ENCODE data around the gene SREBF1.

The SREBF1 gene

GRCh38 chr17:17824783-17825614, 11.8 kb downstream of the SREBF1 start:
- no peak for DNase-seq (ENCODE audit: low read depth in 3 of 3)

- no peak for DNase-seq (ENCODE audit: low read depth in 3 of 3)
Observed at GRCh38 chr17:17824119-17824782, 12.5 kb downstream of the SREBF1 start.

- DNase-seq (ENCODE audit: low read depth in 3 of 3), result peak; percentile 50 to 69 (median 57)
Observed at GRCh38 chr17:17823433-17824118, 13.2 kb downstream of the SREBF1 start.

- DNase-seq (ENCODE audit: low read depth in 3 of 3), result no peak
Observed at GRCh38 chr17:17822616-17823015, 14.2 kb downstream of the SREBF1 start.

- no peak for DNase-seq (ENCODE audit: low read depth in 3 of 3)
Observed at GRCh38 chr17:17822189-17822588, 14.6 kb downstream of the SREBF1 start.

GRCh38 chr17:17820463-17821158, 16.2 kb downstream of the SREBF1 start:
- DNase-seq (ENCODE audit: low read depth in 3 of 3), result no peak

GRCh38 chr17:17820046-17820445, 16.7 kb downstream of the SREBF1 start:
- DNase-seq (ENCODE audit: low read depth in 3 of 3), result no peak

- peak; percentile 57 to 73 (median 70) for DNase-seq (ENCODE audit: low read depth in 3 of 3)
Observed at GRCh38 chr17:17819561-17819995, 17.2 kb downstream of the SREBF1 start.

- DNase-seq (ENCODE audit: low read depth in 3 of 3), result no peak
Observed at GRCh38 chr17:17819111-17819510, 17.7 kb downstream of the SREBF1 start.

GRCh38 chr17:17818088-17818526, 18.7 kb downstream of the SREBF1 start:
- no peak for DNase-seq (ENCODE audit: low read depth in 3 of 3)

GRCh38 chr17:17817552-17817947, 19.2 kb downstream of the SREBF1 start:
- no peak for DNase-seq (ENCODE audit: low read depth in 3 of 3)

- no peak for DNase-seq (ENCODE audit: low read depth in 3 of 3)
Observed at GRCh38 chr17:17816831-17817551, 19.8 kb downstream of the SREBF1 start.

- no peak for DNase-seq (ENCODE audit: low read depth in 3 of 3)
Observed at GRCh38 chr17:17816240-17816814, 20.5 kb downstream of the SREBF1 start.

- no peak for DNase-seq (ENCODE audit: low read depth in 3 of 3)
Observed at GRCh38 chr17:17815436-17816200, 21.2 kb downstream of the SREBF1 start.

GRCh38 chr17:17815062-17815406, 21.8 kb downstream of the SREBF1 start:
- no peak for DNase-seq (ENCODE audit: low read depth in 3 of 3)

GRCh38 chr17:17814162-17815061, 22.4 kb downstream of the SREBF1 start:
- DNase-seq (ENCODE audit: low read depth in 3 of 3), result no peak

GRCh38 chr17:17813725-17814095, 23.1 kb downstream of the SREBF1 start:
- DNase-seq (ENCODE audit: low read depth in 3 of 3), result no peak

- no peak for DNase-seq (ENCODE audit: low read depth in 3 of 3)
Observed at GRCh38 chr17:17813055-17813724, 23.6 kb downstream of the SREBF1 start.

Data from stimulated activated CD4-positive, alpha-beta T cell treated with anti-CD3 and anti-CD28 coated beads, TNF-alpha, amount 100 ng/mL, for 48 hours (primary cell).